ENCODE results near the gene GPR87. TPM values are rescaled to one million over a fixed set of nuclear protein-coding genes. Genes with fewer than 3 reads are reported as not detected.

GPR87 gene
- total and polyA plus RNA-seq, 9 of the 15 experiments (the other 6 are each of a cell fraction or from before 2014, with no cell fraction given): not detected

GRCh38 chr3:151351648-151352047 is 35.0 kb upstream of the GPR87 start (continued):
- TF ChIP-seq JUN (IDR thresholded peaks at IDR 0.05; ENCODE audit: borderline replicate concordance, low read depth, low read length): no peak
- no peak for TF ChIP-seq JUN (CRISPR knock-in tag; IDR thresholded peaks at IDR 0.05; ENCODE audit: borderline replicate concordance)
- TF ChIP-seq GTF2B (IDR thresholded peaks at IDR 0.05; ENCODE audit: extremely low read depth, insufficient read length): no peak
- no peak for TF ChIP-seq CHCHD3 (CRISPR knock-in tag; IDR thresholded peaks at IDR 0.05)
- no peak for TF ChIP-seq FOXA1 (IDR thresholded peaks at IDR 0.05; ENCODE audit: borderline replicate concordance)
- TF ChIP-seq E2F6 (IDR thresholded peaks at IDR 0.05; ENCODE audit: borderline replicate concordance in 1 of 2, extremely low read depth in 1 of 2, insufficient read depth in 1 of 2, insufficient read length in 1 of 2, low read depth in 1 of 2, low read length in 1 of 2, poor library complexity in 1 of 2, severe bottlenecking in 1 of 2): no peak
- TF ChIP-seq KLF10 (CRISPR knock-in tag; IDR thresholded peaks at IDR 0.05): no peak
- TF ChIP-seq GABPB2 (CRISPR knock-in tag; conservative IDR thresholded peaks at IDR 0.05): no peak

GRCh38 chr3:151351219-151351618 is 34.6 kb upstream of the GPR87 start:
- ChIA-PET CTCF (ENCODE audit: low intra/inter-chr PET ratio) (no interaction called here), POLR2A (interaction anchor here (0.7 kb wide), 1 partner anchor 41 kb away, joined by 3 read pairs; no protein-coding TSS in a partner anchor)
- peaks cover 0 to 7% of the 10 kb centered on the region in 2 experiments; a peak in 2 of 5 replicates for H3K27me3 ChIP-seq (ENCODE audit: control insufficient read depth in 2 of 2, insufficient read depth in 2 of 2, low read length in 2 of 2)
- H3K9me1 ChIP-seq (ENCODE audit: control insufficient read depth, insufficient read depth, low read length): no peaks in the 10 kb centered on the region
- H3K79me2 ChIP-seq (ENCODE audit: control insufficient read depth, insufficient read depth, low read length): no peaks in the 10 kb centered on the region
- H3K4me2 ChIP-seq (ENCODE audit: insufficient read depth, low read length): no peak overlapping the region
- ATAC-seq (no peak), FAIRE-seq (no peak), DNase-seq (ENCODE audit: extremely low read depth in 1 of 4, low spot score in 3 of 4) (no peak)
- no peak overlapping the region for H3K9ac ChIP-seq (ENCODE audit: insufficient read depth in 1 of 2, low read depth in 2 of 2, low read length in 2 of 2)
- H4K20me1 ChIP-seq (replicated peaks; ENCODE audit: control insufficient read depth, insufficient read depth, low read length): no peaks in the 10 kb centered on the region
- 0% methylated on average over 1 of the region's 1 CpG for WGBS (ENCODE audit: insufficient coverage, low coverage, missing lambda C conversion rate)
- no peak overlapping the region for H3K4me3 ChIP-seq
- H2AFZ ChIP-seq (ENCODE audit: low read depth, low read length): no peak overlapping the region
- no peaks in the 10 kb centered on the region for H3K9me3 ChIP-seq (replicated peaks; ENCODE audit: control insufficient read depth, insufficient read depth, low read depth, low read length)
- H3K4me1 ChIP-seq (replicated peaks in 1 of 2; ENCODE audit: control insufficient read depth in 2 of 2, insufficient read depth in 2 of 2, low read length in 2 of 2): no peaks in the 10 kb centered on the region
- no TSS peak for BruUV-seq (replicated peaks)
- H3K36me3 ChIP-seq (ENCODE audit: control insufficient read depth, insufficient read depth, low read length): no peaks in the 10 kb centered on the region
- in situ Hi-C loops (cut with MboI) (no loop called here), intact Hi-C loops (cut with micrococcal nuclease) (no loop called here)
- no peak overlapping the region for H3K27ac ChIP-seq (ENCODE audit: extremely low read depth, low read depth, low read length)
- TF ChIP-seq ZNF175 (CRISPR knock-in tag; IDR thresholded peaks at IDR 0.05; ENCODE audit: low read depth) (no peak), ZNF407 (IDR thresholded peaks at IDR 0.05; ENCODE audit: low read depth) (no peak), ZNF778 (CRISPR knock-in tag; IDR thresholded peaks at IDR 0.05) (no peak), ZNF79 (CRISPR knock-in tag; IDR thresholded peaks at IDR 0.05; ENCODE audit: low read depth) (no peak)

Measured in K562 (cell line).